NOMO-1 (cell line): ENCODE measurements around the gene SLU7.
A peak's percentile ranks its signal among the peaks of the same experiment; 100 is the strongest.

Experiments
- DNase-seq, 2 experiments: peaks; one replicate each; lab custom pipeline; 2025; ENCODE audit not compliant: unreplicated experiment in 2 of 2; lab: John Stamatoyannopoulos, UW

SLU7 gene

GRCh38 chr5:160420331-160420610 lies 1.4 kb upstream of the SLU7 start:
- DNase-seq, result no peak

- no peak for DNase-seq
Measured at GRCh38 chr5:160419458-160420330, 813 bp upstream of the SLU7 start.

- peak; percentile 78 to 83 for DNase-seq
Measured at GRCh38 chr5:160399402-160400353, 19.2 kb downstream of the SLU7 start, which contains the start of gene FAM200C. Gene FAM200C, minus strand, starts transcription at chr5:160400054. Its CDS starts 4,564 bp downstream, at chr5:160395490.

GRCh38 chr5:160398806-160399205 lies 20.1 kb downstream of the SLU7 start:
- DNase-seq, result no peak

GRCh38 chr5:160397492-160397891 lies 21.4 kb downstream of the SLU7 start:
- DNase-seq, result no peak

GRCh38 chr5:160395111-160395510 lies 23.8 kb downstream of the SLU7 start:
- DNase-seq, result no peak

GRCh38 chr5:160390787-160391696 lies 27.8 kb downstream of the SLU7 start:
- peak in 1 of 2 experiments; percentile 35 for DNase-seq

- DNase-seq, result no peak
Measured at GRCh38 chr5:160387445-160387844, 31.4 kb downstream of the SLU7 start.

GRCh38 chr5:160385496-160385895 lies 33.4 kb downstream of the SLU7 start:
- no peak for DNase-seq

- DNase-seq, result no peak
Measured at GRCh38 chr5:160384681-160385080, 34.2 kb downstream of the SLU7 start.

- no peak for DNase-seq
Measured at GRCh38 chr5:160382346-160382745, 36.5 kb downstream of the SLU7 start.

- DNase-seq, result no peak
Measured at GRCh38 chr5:160380041-160380440, 38.8 kb downstream of the SLU7 start.

- DNase-seq, result no peak
Measured at GRCh38 chr5:160379511-160379910, 39.4 kb downstream of the SLU7 start.

- no peak for DNase-seq
Measured at GRCh38 chr5:160378330-160378729, 40.6 kb downstream of the SLU7 start.

- no peak for DNase-seq
Measured at GRCh38 chr5:160377651-160378050, 41.2 kb downstream of the SLU7 start.

- no peak for DNase-seq
Measured at GRCh38 chr5:160376416-160376815, 42.5 kb downstream of the SLU7 start.

- no peak for DNase-seq
Measured at GRCh38 chr5:160375701-160376100, 43.2 kb downstream of the SLU7 start.

- DNase-seq, result no peak
Measured at GRCh38 chr5:160375166-160375565, 43.7 kb downstream of the SLU7 start.

GRCh38 chr5:160371294-160371693 lies 47.6 kb downstream of the SLU7 start:
- no peak for DNase-seq

GRCh38 chr5:160370713-160371034 lies 48.2 kb downstream of the SLU7 start:
- DNase-seq, result no peak
